CD4-positive, alpha-beta T cell treated with Interleukin-15 for 1 hour (primary cell): ENCODE results near the gene APBA1.

Experiments used
- DNase-seq: peaks from one replicate; pipeline ENCODE4 v3.0.0-alpha.2; 2020

Gene APBA1

DNA sequence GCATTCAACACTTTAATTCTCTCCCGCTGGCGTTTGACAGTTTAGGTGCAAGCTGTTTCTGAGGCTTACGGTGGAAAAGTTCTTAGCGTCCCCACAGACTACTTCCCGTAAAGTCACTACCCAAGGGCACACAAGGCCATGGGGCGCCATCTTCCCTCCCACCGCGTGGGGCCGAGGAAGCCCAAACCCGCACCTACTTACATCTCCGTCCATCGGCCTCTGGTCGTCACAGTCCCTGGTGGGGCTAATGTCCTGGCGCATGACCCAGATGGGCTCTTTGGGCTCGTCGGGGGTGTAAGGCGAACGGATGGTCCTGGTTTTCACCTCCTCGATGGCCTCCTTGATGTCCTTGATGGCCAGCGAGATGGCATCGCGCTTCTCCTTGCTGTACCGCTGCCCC is 156.4 kb downstream of the APBA1 start:
- DNase-seq = no peak

DNA sequence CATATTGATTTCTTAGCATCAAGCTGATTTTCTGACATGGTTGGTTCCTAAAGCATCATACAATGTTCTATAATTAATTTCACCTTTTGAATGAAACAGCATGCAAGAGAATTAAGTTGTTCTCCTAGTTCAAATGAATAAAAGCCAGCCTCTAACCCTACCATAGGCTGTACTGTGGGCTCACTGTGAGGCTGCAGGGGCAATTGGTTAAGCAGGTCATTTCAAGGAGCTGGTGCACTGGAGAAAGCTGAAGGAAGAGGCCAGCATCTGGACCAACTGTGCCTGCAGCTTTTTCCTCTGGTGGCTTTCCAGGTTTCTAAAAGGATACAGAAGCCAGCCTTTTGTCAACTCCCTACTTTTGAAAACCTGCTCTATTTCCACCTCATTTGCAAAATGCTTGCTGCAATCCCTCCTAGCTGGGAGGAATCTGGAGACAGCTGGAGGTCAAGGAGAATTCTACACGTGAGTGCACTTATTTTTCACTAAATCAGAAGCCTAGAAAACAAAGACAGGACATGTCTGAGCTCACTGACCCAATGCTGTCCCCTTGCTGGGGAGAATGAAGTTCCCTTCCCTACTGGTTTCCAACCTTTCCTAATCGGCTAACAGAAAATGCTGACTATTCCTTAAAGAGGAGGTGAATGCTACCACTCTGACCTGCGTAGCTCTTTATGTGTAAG is 158.9 kb downstream of the APBA1 start:
- DNase-seq = no peak

GRCh38 chr9:69504058-69504457 is 168.1 kb downstream of the APBA1 start:
- DNase-seq = no peak

DNA sequence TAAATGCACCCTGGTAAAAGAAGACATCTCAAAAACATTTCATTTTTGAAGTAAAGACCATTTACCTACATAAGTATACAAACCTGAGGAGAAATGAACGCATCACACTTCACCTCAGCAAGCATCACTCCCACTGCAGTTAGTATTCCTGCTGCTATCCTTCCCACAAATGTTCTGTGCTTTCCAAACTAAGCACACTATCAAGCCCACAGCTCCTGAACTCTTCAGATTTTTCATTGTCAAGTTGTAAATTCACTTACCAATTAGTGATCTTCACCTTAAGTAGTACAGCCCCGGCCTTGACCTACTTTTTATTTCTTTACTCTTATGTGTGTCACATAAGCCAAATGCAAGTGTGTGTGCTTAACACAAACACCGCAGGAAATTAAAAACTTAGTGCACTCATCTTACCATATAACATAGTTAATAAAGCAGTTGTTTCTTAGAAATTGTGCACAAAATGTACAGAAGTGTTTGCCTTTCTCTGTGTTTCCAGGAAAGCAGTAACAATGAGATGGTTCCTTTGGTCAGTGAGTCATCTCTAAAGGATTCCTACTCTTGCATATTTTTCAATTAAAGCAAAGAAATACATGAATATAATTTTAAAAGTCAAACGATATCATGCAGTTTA is 169.4 kb downstream of the APBA1 start:
- no peak for DNase-seq

DNA sequence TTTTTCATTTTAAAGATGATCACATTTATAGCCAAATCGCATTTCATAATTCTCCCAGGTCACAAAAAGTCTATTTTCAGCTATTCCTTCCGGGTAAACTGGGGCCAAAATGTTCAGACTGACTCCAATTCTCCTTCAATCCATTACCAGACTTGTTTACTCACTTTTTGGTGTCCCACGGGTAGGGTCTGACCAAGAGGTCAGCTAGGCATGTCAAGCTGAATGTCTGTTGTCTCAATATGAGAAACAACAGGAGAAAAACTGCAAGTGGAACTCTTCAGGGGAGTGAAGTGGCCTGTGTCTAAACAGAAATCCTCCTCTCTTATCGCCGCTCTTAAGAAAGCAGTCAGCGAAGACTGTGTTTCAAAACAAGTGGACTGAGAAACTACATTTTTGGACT is 171.3 kb downstream of the APBA1 start:
- no peak for DNase-seq

DNA sequence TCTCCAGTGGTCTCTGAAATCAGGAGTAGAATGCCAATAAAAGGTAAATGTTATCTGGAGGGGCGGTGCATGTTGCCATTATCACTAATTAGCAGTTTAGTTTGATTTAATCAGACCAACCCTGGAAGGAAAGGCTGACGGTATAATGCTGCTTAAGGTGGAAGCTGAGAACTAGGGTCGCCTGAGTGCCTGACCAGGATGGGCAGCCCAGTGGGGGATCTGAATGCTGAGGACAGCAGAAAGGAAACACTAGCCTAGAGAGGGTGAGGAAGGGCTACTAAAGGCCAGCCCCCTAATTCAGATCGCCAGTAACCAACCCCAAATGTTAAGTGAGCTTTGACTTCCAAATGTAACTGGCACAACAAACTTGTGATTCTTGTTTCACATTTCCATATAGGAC is 172.2 kb downstream of the APBA1 start:
- no peak for DNase-seq

- no peak for DNase-seq
Observed at GRCh38 chr9:69499407-69499806, 172.8 kb downstream of the APBA1 start.

- DNase-seq = no peak
Observed at GRCh38 chr9:69498470-69498869, 173.7 kb downstream of the APBA1 start.

GRCh38 chr9:69497816-69498215 is 174.4 kb downstream of the APBA1 start:
- no peak for DNase-seq

DNA sequence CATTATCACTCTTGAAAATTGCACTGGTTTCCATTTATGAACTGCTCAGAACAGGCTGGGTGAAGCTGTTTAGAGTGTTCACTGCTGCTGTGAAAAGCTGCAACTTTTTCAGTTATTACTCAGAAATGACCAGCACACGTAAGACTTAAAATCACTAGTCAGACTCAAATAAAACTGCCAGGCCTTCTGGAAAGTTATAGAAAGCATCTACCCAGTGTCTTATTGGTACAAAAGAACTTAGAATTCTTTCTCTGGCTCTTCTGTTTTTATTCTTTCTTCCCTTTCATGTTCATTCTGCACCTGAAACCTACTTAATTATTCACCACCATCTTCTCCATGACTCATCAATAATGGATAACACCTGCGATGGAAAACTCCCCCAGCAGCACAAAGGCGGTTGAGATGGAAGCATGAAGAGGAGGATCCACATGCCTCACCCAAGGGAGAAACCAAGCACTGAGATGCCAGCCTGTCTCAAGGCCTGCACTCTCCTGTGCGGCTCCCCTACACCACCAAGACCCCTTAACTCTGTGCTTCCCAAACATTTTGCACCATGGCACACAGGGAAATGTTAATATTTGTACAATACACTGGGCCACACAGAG is 175.2 kb downstream of the APBA1 start:
- no peak for DNase-seq

DNA sequence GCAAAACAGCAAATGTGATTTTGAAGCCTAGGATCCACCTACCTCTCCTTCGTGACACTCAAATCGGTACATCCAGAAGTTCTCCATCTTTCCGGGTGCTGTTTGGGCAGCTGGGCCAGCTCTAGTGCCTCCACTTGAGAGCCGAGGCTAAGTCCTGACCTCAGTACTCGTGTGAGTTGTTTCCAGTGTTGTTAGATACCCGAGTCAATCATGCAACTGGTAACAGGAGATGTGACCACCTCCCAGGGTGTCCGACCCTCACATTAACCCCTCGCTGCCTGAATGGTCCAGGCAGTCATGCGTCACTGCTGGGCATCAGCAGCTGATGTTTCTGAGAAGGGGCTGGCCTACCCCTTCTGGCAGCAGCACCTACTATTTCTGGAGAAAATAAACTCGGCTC is 176.9 kb downstream of the APBA1 start:
- no peak for DNase-seq

DNA sequence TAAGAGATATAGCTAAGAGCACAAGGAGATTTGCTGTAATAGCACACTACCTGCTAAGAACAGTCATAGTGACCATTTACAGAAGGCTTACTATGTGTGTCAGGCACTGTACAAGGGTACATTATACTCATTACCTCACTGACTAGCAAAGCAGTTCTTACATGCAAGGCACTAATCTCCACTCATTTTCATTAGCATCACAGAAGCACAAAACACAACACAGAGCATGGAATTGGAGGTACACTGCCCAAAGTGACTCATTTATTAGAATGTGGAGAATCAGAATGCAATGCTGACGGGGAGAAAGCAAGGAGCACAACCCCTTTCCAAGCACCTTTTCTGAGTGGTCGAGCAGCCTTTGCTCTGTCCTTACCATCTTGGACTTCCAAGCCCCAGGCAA is 177.4 kb downstream of the APBA1 start:
- no peak for DNase-seq

GRCh38 chr9:69494208-69494607 is 178.0 kb downstream of the APBA1 start:
- DNase-seq = no peak

- DNase-seq = no peak
Observed at GRCh38 chr9:69486498-69486897, 185.7 kb downstream of the APBA1 start.

GRCh38 chr9:69485466-69485865 is 186.7 kb downstream of the APBA1 start:
- no peak for DNase-seq

DNA sequence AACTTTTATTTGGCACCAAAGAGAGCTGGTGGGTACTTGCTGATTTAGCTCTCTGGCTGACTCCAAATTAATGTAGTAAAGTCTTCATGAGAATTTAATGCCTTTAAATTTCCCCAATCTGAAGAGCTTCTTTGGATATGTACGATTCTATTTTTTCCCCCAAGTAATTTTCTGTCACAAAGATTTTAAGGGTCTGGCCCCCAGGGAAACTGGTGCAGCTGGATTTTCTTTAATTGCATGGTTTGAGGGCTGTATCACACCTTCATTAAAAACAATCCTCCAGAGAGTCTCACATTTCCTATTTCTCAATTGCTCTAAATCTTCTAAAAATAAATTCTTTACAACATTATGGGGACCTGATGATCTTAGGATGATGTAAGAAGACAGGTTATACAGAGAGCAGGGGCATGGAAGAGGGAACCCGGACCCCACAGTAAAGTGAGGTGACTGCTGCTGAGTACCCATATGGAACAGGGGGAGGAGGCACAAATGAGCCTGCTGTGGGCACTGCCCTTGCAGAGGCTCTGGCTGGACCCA is 188.2 kb downstream of the APBA1 start:
- no peak for DNase-seq

DNA sequence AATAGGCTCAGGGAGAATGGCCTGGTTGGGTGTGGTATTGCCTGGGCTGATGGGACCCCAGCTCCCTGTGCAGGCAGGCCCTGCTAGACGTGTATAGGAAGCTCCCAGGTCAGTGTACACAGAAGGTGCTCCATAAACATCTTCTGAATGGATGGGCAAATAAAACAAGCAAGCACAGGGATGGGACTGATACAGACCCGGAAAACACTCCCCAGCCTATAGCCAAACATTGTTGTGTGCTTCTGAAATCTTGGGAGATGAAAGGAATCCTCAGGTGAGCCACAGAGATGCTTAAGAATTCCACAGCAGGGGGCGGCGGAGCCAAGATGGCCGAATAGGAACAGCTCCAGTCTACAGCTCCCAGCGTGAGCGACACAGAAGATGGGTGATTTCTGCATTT is 195.4 kb downstream of the APBA1 start:
- no peak for DNase-seq

DNA sequence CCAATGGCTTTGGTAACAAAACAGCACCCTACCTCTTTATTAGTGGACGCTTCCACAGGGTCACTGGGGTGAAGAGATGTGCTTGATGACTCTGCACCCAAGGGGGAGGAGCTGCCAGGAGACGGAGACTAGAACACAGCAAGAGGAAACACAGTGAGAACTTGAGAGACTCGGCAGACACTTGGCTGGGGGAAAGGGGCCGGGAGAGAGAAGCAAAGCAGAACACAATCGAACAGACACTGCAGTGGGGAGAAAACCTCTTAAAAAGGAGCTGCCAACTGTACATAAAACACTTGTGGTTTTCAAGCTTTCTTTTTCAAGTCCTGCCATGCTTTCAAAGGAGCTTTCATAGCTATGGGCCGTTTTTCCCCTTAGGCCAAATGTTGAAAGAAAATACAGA is 196.2 kb downstream of the APBA1 start:
- DNase-seq = peak; percentile 25

DNA sequence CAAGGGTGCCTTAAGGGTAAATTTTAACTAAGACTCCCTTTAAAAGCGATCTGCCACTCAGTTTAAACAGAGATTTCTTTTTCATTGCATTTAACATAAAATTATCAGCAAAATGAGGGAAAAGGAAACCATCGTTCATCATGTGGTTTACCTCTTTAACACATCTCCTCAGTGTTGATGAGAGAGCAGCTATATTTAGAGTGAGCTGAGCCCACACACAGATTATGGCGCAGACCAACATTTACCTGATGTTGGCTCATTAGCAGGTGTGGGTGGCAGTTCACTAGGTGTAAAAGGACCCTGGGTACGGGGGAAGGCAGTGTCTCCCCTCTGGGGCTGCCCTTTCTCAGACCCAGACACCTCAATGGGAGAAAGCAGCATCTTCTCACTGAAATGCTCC is 197.3 kb downstream of the APBA1 start:
- DNase-seq = no peak

- DNase-seq = no peak
Observed at GRCh38 chr9:69472101-69472620, 200.0 kb downstream of the APBA1 start.

DNA sequence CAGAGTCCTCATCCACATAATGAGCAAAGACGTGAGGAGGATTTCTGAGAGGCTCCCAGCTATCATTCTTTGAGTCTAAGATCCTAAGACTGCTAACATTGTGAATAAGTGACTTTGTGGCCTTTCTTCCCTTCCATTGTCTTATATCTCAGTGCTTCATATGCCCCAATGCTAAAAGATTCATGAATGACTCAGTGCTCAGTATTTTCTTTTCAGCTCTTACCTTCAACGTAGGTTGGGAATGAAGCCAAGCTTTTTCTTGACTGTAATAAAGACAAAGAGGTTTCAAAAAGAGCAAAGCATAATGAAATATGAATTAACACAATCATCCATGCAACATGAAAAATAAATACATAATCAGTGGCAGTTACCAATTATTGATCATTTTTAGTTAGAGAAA is 200.7 kb downstream of the APBA1 start:
- no peak for DNase-seq

- no peak for DNase-seq
Observed at GRCh38 chr9:69470186-69470977, 201.8 kb downstream of the APBA1 start.

GRCh38 chr9:69469136-69469535 is 203.0 kb downstream of the APBA1 start:
- no peak for DNase-seq
